ENCODE results near the gene CAMTA2.

The CAMTA2 gene

DNA sequence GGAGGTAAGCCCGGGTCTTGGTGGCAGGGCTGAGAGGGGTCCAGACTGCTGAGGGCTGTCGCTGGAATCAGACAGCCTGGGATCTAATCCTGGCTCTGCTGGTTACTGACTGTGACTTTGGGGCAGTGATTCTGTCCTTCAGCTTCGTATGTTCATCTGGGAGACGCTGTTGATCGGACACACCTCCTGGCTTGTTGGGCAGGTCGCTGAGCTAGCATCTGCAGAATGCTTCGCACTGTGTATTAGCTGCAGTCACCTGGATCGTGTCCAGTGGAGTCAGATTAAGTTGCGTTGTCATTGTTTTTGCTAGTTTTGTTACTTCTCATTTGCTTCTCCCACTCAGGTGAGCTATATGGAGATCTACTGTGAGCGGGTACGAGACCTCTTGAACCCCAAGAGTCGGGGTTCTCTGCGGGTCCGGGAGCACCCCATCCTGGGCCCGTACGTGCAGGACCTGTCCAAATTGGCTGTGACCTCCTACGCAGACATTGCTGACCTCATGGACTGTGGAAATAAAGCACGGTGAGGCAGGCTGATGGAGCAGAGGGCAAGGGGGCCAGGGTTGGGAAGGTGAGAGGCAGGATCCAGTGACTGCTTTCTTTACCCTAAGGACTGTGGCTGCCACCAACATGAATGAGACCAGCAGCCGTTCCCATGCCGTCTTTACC lies 14.8 kb upstream of the CAMTA2 start:
- DNase-seq (ENCODE audit: low read depth in 2 of 2): no peak

DNA sequence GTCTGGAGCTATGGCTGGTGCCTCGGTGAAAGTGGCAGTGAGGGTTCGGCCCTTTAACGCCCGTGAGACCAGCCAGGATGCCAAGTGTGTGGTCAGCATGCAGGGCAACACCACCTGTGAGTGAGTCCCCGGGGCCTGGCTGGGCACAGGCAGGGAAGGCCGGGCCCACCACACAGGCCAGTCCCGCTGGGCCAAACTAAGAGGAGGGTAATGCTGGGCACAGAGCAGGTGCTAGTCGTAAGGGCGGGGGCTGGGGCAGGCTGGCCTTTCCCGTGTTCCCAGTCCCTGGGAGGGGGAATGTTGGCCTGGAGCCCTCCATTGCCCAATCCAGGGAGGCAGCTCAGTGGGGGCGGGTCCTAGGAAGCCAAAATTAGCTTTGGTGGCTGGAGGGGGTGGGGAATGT lies 12.8 kb upstream of the CAMTA2 start:
- no peak for DNase-seq (ENCODE audit: low read depth in 2 of 2)

- no peak for DNase-seq (ENCODE audit: low read depth in 2 of 2)
Measured at GRCh38 chr17:4999430-5000093, 12.1 kb upstream of the CAMTA2 start.

GRCh38 chr17:4998732-4999429 lies 11.4 kb upstream of the CAMTA2 start:
- no peak for DNase-seq (ENCODE audit: low read depth in 2 of 2)

GRCh38 chr17:4998027-4998731 lies 10.7 kb upstream of the CAMTA2 start:
- DNase-seq (ENCODE audit: low read depth in 2 of 2): no peak

- peak; percentile 44 to 60 for DNase-seq (ENCODE audit: low read depth in 2 of 2)
Measured at GRCh38 chr17:4997302-4998026, 10.0 kb upstream of the CAMTA2 start, which contains the start of the genes INCA1 and KIF1C. Gene INCA1 (minus strand): TSS chr17:4997522. CDS start chr17:4994437, 3,085 bp downstream. Gene KIF1C (plus strand): TSS chr17:4997950. CDS start chr17:5000247, 2,297 bp downstream.

DNA sequence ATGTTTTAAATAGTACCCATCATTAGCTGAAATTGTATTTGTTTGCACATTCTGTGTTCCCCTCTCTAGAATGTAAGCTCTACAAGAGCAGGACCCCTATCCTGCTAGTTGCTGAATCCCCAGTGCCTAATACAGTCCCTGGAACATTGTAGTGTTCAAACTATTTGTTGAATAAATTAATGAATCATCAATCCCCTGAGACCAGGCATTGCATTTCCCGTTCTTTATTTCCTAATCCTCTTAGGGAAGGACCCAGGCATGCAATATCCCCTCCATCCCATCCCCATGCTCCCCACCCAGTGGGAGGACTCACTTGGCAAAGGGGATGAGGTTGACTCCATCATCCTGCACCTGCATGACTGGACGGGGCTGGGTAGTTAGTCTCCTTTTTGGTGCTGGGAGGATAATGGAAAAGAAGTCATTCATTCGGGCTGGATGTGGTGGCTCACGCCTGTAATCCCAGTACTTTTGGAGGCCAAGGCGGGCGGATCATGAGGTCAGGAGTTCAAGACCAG lies 6.7 kb upstream of the CAMTA2 start:
- DNase-seq (ENCODE audit: low read depth in 2 of 2): no peak

DNA sequence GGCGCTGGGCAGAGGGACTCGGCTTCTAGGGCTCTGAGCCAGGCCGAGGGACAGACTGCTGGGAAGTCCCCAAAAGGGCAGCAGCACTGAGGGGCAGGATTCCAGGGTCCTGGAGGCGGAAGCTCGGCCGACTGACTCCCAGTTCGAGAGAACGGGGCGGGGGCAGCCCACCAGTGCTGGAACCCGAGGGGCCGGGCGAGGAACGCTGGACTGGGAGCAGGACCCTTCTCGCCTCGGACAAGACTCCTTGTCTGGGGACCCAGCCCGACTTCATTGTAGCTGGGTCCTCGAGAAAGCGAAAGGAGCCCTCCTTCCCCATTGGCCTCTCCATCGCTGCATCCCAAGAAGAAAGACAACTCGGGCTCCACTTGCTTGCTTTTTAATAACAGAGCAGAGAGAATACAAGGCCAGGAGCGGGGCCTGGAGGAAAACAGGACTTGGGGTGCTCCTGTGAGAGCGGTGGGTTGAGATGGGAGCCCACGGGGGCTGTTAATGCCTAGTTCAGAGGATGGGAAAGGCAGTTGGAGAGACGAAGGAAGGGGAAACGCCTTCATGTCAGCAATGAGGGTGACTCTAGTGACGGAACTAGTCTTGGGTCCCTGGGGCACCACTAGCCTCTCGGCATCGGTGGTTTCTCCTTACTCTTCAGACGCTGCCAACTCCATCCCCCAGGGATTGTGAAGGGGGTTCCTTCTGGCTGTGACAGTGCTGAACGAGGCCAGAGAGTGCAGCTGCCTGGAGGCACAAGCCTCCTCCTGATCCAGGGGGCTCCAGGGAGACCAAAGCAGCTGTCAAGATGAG lies 492 bp upstream of the CAMTA2 start:
- DNase-seq (ENCODE audit: low read depth in 2 of 2): no peak

GRCh38 chr17:4986403-4986802 lies 1.1 kb downstream of the CAMTA2 start:
- no peak for DNase-seq (ENCODE audit: low read depth in 2 of 2)

DNA sequence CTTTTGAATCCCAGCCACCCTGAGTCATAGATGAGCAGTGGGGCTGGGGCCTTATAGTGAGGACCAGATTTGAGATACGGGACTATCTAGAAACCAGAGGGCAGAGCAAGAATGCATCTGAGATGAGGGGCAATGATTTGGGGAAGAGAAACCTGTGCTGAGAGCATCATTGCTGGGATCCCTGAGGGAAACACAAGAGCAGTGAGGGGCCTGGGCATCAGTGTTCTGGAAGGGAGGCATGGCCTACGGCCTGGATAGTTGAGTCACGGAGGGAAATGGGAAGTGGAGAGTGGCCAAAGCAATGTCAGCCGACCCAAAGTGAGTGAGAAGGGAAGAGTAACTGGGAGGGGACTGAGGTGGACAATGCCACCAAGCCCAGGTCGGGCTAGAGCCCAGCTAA lies 5.2 kb downstream of the CAMTA2 start:
- DNase-seq (ENCODE audit: low read depth in 2 of 2): no peak

- peak; percentile 15 to 23 for DNase-seq (ENCODE audit: low read depth in 2 of 2)
Measured at GRCh38 chr17:4980644-4981216, 6.7 kb downstream of the CAMTA2 start.

GRCh38 chr17:4978726-4979125 lies 8.7 kb downstream of the CAMTA2 start:
- DNase-seq (ENCODE audit: low read depth in 2 of 2): no peak

DNA sequence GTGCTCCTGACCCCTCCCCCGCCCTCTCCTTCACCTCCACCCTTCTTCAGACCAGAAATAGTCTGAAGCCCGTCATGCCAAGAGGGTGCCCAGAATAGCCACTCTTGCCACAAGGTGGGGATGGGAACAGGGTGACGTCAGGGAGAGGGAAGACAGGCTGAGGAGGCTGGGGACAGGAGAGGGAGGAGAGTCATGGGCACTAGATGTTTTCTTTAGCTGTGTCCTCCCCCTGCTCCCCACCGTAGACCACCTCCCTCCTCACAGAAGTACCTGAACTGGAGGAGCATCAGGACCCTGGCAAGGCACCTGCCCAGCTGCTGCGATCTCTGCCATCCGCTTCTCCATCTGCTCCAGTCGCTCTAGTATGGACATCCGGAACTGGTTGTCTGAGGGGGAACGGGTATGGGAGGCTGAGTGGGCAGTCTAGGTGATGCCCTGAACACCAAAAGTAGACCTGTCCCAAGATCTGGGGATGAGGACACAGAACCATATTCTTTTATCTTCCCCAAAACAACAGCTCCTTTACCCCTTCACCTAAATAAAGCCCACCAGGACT lies 13.3 kb downstream of the CAMTA2 start:
- DNase-seq (ENCODE audit: low read depth in 2 of 2): no peak

DNA sequence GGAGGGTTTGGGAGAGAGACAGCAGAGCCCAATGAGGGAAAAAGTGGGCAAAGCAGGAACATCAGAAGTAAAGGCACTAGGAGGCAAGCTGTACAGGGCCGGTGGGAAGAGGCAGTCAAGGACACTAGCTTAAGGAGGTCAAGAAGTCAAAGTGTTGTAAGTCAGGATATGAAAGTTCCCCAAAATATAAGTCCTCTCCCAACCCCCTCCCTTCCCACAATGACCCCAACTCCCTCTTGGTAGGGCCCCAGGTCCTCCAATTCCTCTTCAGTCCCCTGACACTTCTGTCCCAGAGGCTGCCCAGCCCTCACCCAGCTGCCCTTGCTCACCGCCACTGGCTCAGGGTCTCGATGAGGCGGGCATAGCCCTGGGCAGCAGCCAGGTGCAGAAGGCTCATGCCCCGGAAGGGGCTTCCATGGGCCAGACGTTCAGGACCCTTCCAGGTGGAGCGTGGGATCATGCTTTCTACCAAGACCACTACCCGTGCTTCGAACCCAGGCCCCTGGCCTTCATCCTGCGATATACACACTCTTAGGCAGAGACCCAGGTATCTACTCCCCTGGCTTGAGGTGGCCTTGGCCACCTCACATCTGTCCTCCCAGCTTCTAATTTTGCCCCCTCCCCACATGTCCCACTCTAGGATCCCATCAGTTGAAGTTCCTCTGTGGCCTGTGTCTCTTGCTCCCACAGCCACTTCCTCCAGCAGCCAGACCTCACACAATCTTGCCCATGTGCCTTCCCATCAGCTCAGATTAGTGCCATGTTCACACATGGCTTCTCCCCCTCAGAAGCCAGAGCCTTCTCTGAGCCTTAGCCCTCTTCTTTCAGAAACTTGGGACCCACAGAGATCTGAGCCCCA lies 14.0 kb downstream of the CAMTA2 start:
- no peak for DNase-seq (ENCODE audit: low read depth in 2 of 2)

DNA sequence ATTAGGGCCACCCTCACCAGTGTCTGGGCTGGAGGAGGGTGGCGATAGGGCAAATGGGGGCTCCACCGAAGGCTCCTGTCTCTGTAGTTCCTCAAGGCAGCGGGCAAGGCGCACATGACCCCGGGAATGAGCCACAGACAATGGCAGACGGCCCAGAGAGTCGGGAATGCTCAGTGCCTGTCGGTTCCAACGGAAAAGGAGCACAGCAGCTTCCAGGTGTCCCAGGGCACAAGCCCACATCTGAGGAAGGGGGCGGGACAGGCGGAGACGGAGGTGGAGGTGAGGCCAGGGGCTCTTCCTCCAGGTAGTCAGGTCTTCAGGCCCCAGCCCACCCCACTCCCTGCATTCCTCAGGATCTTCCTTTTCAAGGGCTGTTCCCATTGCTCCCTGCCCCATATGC lies 14.7 kb downstream of the CAMTA2 start:
- DNase-seq (ENCODE audit: low read depth in 2 of 2): no peak

- DNase-seq (ENCODE audit: low read depth in 2 of 2): no peak
Measured at GRCh38 chr17:4972322-4972721, 15.2 kb downstream of the CAMTA2 start.

DNA sequence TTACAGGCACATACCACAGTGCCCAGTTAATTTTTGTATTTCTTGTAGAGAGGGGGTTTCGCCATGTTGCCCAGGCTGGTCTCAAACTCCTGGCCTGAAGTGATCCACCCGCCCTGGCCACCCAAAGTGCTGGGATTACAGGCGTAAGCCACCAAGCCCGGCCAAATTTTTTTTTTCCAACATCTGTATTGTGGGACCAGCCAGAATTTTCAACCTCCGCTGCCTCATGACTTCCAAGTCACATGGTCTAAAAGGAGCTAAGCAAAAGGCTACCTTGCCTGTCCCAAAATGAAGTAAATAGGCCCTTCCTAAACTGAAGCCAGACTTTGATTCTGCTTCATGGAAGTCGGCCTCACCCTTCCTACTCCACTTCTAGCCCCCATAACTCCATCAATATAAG lies 15.6 kb downstream of the CAMTA2 start:
- DNase-seq (ENCODE audit: low read depth in 2 of 2): no peak

- DNase-seq (ENCODE audit: low read depth in 2 of 2): no peak
Measured at GRCh38 chr17:4970273-4970672, 17.2 kb downstream of the CAMTA2 start.

Measured in fibroblast of skin of left biceps (primary cell).